ENCODE measurements around the gene PTPRN2. TPM values are rescaled to one million over a fixed set of nuclear protein-coding genes. Genes with fewer than 3 reads are reported as not detected.

PTPRN2 gene
- total and polyA plus RNA-seq, 7 donors: 3.2 to 7.1 (median 5.5) TPM

DNA sequence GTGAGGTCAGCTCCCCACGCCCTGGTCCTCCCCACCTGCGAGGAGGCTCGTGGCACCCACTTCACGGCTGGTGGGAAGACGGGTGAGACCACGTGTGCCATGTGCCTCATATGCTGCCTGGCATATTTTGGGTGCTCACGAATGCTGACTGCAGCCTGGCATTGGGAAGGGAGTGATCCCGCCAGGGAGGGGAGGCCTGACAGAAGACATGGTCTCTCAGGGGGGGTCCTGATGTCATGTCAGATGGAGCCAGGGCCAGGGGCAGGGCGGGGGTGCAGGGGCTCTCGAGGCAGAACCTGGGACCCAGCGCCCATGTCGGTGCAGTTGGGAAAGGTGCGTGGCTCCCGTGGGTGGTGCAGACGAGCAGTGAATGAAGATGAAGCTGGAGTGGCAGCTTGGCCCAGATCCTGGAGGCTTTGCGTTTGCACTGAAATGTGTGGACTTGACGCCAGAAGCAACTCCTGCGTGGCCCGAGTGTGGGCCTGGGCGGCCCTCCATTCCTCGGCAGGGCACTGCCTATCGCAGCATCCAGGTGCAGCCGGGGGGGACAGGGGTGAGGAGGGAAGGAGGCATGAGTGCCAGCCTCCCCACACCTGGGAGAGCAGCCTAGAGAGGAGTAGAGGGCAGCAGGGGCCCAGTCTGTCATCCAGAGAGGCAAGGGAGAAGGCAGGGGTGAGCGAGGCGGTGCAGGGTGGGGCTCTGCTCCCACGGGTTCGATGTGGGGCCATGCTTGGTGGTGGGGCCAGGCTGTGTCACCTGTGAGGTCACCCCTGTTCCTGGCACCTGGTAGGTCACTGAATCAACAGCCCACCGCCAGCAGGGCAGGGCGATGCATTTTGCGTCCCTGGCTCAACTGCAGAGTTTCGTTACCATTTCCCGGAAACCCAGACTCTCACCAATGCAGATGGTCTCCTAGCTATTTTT, 865.2 kb downstream of the PTPRN2 start:
- intact Hi-C loops (cut with DNase I): no loop called here
- H3K27me3 ChIP-seq: no peaks in the 10 kb centered on the region
- no peaks in the 10 kb centered on the region for H3K4me1 ChIP-seq
- TF ChIP-seq POLR2A (IDR thresholded peaks at IDR 0.05) (no peak), EP300 (IDR thresholded peaks at IDR 0.05) (no peak), POLR2AphosphoS5 (IDR thresholded peaks at IDR 0.05) (no peak)
- TF ChIP-seq, protein P1, sequence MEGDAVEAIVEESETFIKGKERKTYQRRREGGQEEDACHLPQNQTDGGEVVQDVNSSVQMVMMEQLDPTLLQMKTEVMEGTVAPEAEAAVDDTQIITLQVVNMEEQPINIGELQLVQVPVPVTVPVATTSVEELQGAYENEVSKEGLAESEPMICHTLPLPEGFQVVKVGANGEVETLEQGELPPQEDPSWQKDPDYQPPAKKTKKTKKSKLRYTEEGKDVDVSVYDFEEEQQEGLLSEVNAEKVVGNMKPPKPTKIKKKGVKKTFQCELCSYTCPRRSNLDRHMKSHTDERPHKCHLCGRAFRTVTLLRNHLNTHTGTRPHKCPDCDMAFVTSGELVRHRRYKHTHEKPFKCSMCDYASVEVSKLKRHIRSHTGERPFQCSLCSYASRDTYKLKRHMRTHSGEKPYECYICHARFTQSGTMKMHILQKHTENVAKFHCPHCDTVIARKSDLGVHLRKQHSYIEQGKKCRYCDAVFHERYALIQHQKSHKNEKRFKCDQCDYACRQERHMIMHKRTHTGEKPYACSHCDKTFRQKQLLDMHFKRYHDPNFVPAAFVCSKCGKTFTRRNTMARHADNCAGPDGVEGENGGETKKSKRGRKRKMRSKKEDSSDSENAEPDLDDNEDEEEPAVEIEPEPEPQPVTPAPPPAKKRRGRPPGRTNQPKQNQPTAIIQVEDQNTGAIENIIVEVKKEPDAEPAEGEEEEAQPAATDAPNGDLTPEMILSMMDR (IDR thresholded peaks at IDR 0.05): no peak
- H3K9me3 ChIP-seq: no peaks in the 10 kb centered on the region
- no peak overlapping the region for H3K27ac ChIP-seq
- DNase-seq: peak; percentile 53
- no peak overlapping the region for H3K4me3 ChIP-seq
- WGBS, 2 donors: 83 to 91% methylated on average over 32 of the region's 32 CpGs
- H3K36me3 ChIP-seq: no peaks in the 10 kb centered on the region

DNA sequence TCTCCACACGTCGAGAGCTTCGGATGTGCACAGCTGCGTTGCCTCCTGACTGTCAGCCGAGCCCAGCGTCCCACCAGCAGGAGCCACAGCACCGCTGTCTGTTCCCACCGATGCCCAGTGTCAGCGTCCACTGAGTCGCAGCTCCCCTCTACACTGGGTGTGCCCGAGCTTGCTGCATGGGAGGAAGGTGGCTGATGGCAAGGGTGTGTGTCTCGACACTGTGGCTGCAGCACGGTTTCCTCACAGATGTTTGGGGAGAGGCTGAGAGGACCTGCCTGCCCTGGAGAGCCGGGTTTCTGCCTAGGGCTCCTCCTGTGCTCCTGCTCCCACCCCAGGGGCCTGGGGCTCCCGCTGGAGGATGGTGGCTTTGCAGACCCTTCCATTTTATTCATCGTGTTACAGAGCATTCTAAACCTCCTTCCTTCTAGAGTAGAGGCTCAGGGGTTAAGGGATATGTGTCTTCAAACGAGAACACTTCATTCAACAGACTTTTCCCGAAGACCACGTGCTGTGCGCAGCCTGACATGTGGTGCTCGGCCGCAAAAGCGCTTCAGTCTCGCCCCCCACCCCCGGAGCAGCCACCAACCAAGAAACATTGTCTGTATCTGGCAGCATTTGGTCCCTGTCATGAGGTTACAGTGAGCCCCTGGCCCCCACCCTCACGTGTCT, 866.0 kb downstream of the PTPRN2 start:
- intact Hi-C loops (cut with DNase I): no loop called here
- WGBS, 2 donors: 79 to 85% methylated on average over 26 of the region's 26 CpGs
- Histone ChIP-seq H3K9me3 (no peaks in the 10 kb centered on the region), H3K27ac (no peak overlapping the region), H3K4me3 (no peak overlapping the region), H3K36me3 (no peaks in the 10 kb centered on the region), H3K4me1 (no peaks in the 10 kb centered on the region), H3K27me3 (no peaks in the 10 kb centered on the region)
- TF ChIP-seq POLR2A (IDR thresholded peaks at IDR 0.05) (no peak), POLR2AphosphoS5 (IDR thresholded peaks at IDR 0.05) (no peak), EP300 (IDR thresholded peaks at IDR 0.05) (no peak)
- TF ChIP-seq, protein P1 (IDR thresholded peaks at IDR 0.05): no peak
- peak; percentile 48 for DNase-seq

DNA sequence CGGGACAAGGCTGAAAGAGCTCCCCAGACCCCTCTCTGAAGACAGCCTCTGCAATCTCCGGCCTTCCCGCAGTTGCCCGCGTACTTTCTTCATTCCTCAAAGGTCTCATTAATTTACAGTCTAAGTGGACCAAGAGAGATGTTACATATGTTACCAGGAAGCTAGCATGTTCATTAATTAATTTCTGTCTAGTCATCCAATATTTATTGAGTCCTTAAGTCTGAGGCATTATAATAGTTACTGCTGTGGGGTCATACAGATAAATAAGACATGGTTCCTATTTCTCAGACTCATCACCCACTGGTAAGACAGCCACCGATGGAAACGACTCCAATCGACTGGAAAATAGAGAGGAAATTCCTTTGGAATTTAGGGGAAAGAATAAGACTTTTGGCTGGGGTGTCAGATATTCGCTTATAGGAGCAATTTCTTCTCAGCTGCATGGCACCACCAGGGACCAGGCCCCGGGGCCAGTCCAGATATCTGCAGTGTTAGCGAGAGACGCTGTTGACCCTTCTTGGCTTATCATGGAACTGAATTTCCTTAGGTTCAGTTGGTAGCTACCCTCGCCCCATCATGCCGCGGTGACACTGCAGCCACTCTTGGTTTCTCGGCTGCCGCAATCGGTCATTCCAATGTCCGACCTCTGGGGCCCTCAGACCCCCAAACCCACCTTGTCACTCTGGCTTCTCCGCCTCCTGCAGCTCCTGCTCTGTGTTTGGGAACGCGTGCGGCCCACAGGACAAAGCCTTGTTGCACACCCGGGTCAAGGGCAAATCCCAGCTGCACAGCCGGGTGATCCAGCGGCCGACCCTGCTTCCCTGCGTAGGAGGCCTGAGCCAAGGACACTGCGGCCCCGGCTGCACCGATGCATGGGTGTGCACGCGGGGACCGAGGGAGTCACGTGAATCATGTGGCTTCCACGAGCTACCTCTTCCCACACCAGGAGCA, 867.6 kb downstream of the PTPRN2 start:
- Histone ChIP-seq H3K4me3 (no peak overlapping the region), H3K4me1 (no peaks in the 10 kb centered on the region), H3K36me3 (no peaks in the 10 kb centered on the region), H3K27me3 (no peaks in the 10 kb centered on the region), H3K9me3 (no peaks in the 10 kb centered on the region), H3K27ac (no peak overlapping the region)
- peak; percentile 58 for DNase-seq
- intact Hi-C loops (cut with DNase I): no loop called here
- 90 to 91% methylated on average over 36 of the region's 36 CpGs for WGBS, 2 donors
- TF ChIP-seq POLR2AphosphoS5 (IDR thresholded peaks at IDR 0.05) (no peak), EP300 (IDR thresholded peaks at IDR 0.05) (no peak), POLR2A (IDR thresholded peaks at IDR 0.05) (no peak)
- TF ChIP-seq, protein P1 (IDR thresholded peaks at IDR 0.05): no peak

GRCh38 chr7:157719008-157719682, 868.5 kb downstream of the PTPRN2 start:
- TF ChIP-seq EP300 (IDR thresholded peaks at IDR 0.05): no peak
- TF ChIP-seq, protein P1 (IDR thresholded peaks at IDR 0.05): no peak
- no peak for TF ChIP-seq POLR2A (IDR thresholded peaks at IDR 0.05)
- no peak for TF ChIP-seq POLR2AphosphoS5 (IDR thresholded peaks at IDR 0.05)
- Histone ChIP-seq H3K27me3 (no peaks in the 10 kb centered on the region), H3K27ac (no peak overlapping the region), H3K4me3 (no peak overlapping the region), H3K4me1 (no peaks in the 10 kb centered on the region), H3K9me3 (no peaks in the 10 kb centered on the region), H3K36me3 (no peaks in the 10 kb centered on the region)
- WGBS, 2 donors: 89 to 94% methylated on average over 21 of the region's 21 CpGs
- peak; percentile 47 for DNase-seq
- intact Hi-C loops (cut with DNase I): no loop called here

All from sigmoid colon (tissue), 7 donors.